HG03571 (cell line): ENCODE measurements around the gene ZNF117.
"Not testable (repeated sequence)": the region's sequence is repeated elsewhere in the genome, so short reads cannot be mapped to it uniquely, and the experiment has no call there.

Experiments
- ATAC-seq: cut with Tn5 transposase; IDR thresholded peaks from one replicate; pipeline ENCODE4 v1.9.1; 2021; ENCODE audit not compliant: unreplicated experiment

Gene ZNF117

DNA sequence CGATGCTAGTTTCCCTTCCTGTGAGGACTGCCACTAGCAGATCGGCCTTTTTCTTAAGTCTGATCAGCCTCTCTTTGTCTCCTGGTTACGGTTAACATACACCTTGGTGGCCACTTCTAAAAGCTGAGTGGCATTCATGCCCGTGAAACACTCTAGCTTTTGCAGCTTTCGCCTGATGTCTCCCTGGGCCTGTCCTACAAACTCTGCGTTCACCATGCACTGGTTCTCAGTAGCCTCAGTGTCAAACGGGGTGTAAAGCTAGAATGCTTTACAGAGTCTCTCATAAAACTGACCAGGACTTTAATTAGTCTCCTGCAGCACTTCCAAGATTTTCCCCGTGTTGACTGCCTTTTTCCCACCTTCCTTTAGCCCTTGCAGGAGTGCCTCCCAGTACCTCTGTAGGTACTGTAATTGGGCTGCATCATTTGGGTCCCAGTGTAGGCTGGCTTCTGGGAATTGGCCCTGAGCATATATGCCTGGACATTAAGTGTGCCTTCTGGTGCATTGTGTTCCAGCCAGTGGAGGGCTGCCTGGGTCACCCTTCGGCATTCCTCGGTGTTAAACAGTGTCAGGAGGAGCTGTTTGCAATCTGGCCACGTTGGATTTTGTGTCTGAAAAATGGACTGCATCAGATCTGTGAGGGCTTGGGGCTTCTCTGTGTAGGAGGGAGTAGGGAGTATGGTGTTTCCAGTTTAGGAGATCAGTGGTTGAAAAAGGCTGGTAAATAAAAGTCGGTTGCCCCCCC, 6.5 kb upstream of the ZNF117 start:
- no peak for ATAC-seq

DNA sequence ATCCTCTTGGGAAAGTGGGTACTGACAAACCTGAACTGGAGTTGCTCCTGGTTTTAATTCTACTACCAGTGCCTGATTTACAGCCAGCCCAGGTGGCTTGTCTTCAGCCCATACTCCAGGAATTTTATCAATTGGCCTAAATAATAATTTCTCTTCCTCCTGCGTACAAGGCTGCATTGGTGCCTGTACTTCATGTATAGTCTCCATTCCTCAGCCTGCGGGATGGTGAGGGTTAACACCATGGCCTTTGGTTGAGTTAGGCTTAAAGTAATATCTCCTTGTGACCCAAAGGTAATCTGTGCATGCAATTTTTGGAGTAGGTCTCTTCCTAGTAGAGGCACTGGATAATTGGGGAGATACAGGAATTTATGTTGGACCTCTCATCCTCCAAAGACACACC, 5.5 kb upstream of the ZNF117 start:
- no peak for ATAC-seq

- ATAC-seq, result no peak
Observed at GRCh38 chr7:64993901-64994300, 3.1 kb upstream of the ZNF117 start.

GRCh38 chr7:64992971-64993370, 2.1 kb upstream of the ZNF117 start:
- ATAC-seq, result no peak

DNA sequence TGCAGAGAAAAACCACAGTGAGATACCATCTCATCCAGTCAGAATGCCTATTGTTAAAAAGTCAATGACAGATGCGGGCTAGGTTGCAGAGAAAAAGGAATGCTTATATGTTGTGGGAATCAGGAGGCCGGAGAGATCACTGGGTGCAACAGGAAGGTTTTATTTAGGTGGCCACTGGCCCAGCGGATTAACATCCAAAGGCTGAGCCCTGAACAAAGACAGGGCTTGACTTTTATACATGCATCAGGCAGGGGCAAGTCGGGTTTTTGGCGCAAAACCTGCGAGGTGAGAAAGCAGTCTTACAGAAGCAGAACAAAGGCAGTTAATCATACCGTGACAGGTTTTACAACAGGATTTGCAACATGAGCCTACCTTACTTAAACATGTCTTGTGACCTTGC, 620 bp downstream of the ZNF117 start:
- ATAC-seq, result no peak

- no peak for ATAC-seq
Observed at GRCh38 chr7:64978497-64979203, 12.2 kb downstream of the ZNF117 start.

DNA sequence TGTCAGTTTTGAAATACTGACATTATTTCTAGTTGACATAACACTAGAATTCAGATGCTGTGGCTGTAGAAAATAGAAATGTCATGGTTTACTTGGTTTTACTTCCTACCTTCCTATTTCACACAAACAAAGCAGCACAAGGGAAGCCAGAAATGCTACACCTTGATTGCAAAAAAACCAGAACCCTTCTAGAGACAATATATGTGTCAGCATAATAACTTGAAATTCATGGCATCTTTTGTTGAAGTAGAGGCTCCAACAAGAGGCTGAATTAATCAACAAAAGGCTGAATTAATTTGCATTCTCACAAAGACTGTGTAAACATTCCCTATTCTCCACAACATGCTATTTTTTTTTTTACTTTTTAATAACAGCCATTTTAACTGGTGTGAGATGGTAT, 25.2 kb downstream of the ZNF117 start:
- ATAC-seq, result no peak

- no peak for ATAC-seq
Observed at GRCh38 chr7:64959072-64959747, 31.6 kb downstream of the ZNF117 start.

- no peak for ATAC-seq
Observed at GRCh38 chr7:64951250-64951848, 39.5 kb downstream of the ZNF117 start.

GRCh38 chr7:64950673-64951072, 40.2 kb downstream of the ZNF117 start:
- not testable (repeated sequence) for ATAC-seq

DNA sequence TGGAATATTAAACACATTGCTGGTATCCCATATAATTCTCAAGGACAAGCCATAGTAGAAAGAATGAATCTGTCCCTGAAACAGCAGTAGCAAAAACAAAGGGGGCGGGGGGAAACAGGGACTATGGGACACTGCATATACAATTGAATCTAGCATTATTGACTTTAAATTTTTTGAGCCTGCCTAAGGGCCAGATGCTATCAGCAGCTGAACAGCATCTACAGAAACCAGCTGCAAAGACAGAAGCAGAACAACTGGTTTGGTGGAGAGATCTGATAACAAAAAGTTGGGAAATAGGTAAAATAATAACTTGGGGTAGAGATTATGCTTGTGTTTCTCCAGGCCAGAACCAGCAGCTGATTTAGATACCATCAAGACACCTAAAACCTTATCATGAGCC, 42.1 kb downstream of the ZNF117 start:
- not testable (repeated sequence) for ATAC-seq

GRCh38 chr7:64947252-64948000, 43.4 kb downstream of the ZNF117 start:
- ATAC-seq, result no peak

DNA sequence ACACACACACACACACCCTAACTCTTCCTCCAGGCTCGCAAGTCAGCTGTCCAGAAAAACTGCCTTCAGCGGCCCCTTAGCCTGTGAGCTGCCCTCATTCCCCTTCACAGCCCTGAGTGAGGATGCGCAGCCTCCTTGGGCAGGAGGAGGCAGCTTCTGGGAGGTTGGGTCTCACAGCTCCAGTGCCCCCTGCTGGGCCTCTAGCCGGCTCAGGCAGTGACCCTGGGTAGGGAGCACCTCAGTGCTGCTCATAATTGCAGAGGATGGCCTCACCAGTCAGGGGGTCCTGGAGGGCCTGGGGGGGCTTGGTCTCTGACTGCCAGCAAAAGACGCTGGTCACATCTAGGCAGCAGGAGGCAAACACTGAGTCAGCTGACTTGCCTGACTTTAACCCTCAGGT, 44.1 kb downstream of the ZNF117 start:
- no peak for ATAC-seq

GRCh38 chr7:64945503-64946175, 45.2 kb downstream of the ZNF117 start:
- ATAC-seq, result no peak

DNA sequence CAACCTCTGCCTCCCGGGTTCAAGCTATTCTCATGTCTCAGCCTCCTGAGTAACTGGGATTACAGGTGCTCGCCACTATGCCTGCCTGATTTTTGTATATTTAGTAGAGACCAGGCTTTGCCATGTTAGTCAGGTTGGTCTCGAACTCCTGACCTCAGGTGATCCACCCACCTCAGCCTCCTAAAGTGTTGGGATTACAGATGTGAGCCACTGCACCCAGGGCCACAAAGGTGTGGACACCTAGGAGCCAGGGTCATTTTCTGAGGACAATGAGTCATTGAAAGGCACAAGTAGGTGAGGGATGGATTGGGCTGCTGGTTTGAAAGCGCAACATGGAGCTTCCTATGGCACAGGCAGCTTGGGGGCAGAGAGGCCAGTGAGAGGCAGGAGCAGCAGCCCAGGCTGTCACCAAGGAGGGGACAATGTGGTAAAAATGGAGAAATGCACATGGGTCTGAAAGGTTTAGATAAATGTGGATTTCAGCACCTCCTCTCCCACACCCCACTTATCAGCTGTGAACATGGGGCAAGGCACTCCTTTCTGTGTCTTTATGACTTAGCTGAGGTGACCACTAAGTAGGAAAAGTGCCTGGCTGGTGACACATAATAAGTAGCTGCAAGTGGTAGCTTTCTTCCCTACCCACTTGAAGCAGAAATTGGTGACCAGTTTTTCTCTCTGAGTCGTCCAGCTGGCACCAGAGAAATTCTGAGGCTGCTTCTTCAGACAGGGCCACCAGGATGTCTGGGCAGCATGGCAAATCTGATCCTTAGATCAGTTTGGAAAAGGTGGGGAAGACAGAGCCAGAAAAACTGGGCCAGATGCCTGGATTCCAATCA, 46.0 kb downstream of the ZNF117 start:
- not testable (repeated sequence) for ATAC-seq

GRCh38 chr7:64940021-64940420, 50.8 kb downstream of the ZNF117 start:
- ATAC-seq, result not testable (repeated sequence)

DNA sequence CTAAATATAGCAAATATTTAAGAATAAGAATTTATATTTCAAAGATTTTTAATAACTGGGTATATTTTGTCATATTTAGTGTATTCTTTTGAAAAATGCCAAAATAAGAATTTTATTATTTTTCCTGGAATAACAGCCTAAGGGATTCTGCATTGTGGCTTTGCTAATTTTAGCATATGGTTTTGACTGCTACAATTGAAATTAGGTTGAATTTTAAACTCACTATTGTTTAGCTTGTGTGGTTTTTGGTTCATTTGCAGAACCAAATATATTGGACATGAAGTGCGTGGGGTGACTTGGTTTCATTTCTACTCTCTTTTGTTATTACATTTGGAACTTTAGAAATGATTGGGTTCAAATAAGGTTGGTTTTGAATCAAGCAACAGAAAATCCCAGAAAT, 52.3 kb downstream of the ZNF117 start:
- ATAC-seq, result no peak

GRCh38 chr7:64934478-64934877, 56.4 kb downstream of the ZNF117 start:
- no peak for ATAC-seq
